ENCODE data around the gene GAS7.

GAS7 gene

DNA sequence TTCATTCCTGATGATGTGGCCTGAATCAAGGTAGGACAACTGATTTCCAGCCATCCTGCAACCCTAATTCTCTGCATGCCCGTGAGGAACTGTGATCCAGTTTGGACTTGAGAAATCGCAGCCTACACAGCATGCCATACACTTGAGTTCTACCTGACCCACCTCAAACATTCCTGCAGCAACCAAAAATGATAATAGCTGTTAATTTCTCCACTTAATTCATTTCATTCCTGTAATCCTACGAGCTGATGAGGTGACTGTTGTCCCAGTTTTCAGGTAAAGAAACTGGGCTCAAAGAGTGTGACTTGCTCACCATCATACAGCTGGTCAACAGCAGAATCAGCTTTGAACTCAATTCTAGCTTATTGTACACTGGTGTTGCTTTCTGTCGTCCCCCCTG, 2.2 kb upstream of the GAS7 start:
- DNase-seq (ENCODE audit: low spot score) = no peak

DNA sequence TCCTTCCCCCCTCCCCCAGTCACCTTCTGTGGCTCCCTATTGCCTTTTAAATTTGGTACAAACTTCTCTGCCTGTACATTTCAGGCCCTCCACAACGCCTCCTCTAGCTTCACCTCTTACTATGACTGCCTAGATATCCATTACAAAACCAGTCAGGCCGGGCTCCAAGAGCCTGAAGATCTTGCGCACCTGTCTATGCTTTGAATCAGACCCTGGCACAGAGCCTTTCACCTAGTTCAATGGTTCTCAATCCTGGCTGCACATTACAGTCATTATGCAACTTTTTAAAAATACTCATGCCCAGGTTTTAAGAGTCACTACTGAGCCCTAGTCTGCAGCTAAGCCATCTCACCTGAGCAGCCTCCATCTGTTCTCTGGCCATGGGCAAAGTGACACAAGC, 1.6 kb upstream of the GAS7 start:
- DNase-seq (ENCODE audit: low spot score) = no peak

DNA sequence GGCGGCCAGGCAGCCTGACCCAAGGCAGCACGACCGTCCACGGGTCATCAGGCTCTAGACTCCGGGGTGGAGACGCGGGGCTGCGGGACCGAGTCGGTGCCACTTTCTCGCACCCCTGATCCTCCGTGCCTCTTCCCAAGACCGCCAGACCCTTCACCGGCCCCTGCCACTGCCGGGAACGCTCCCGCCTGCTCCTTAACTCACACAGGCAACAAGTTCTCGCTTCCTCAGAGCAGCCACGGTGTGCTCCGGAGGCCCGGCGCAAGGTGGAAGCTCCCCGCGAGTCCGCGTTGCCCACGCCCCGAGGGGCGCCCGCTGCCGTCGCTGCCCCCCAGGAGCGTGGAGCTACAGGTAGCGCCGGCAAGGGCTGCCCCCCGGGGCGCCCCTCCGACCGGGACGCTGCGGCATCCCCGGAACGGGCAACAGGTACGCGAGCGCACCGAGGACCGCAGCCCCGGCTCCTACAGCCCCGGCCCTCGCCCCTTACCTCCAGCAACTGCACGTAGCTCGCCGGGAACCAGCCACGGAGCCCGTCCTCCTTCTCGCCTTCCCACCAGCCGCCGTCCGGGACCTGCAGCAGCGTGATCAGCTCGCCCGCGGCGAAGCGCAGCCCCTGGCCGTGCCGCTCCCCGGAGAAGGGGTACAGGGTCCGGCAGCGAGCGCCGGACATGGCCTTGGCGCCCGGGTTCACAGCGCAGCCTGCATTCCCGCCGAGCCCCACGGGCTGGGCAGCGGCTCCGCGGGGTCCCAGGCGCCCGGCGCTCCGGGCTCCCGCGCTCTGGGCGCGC, 491 bp downstream of the GAS7 start:
- DNase-seq (ENCODE audit: low spot score) = no peak

DNA sequence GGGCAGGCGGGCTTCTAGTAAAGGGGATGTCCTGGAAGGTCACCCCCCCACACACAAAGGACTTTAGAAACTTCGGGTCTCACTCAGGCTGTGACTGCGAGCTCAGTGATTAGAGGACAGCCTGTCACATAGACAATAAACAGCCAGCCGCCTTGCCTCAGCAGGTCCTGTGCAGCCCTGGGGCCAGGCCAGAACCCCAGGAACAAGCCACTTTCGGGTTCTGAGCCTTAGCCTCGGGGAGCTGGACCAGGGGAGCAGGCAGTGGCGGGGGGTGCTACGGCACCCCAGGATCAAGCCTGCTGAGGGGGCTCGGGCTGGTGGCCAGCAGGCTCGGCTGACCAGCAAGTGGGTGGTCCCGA, 1.1 kb downstream of the GAS7 start:
- no peak for DNase-seq (ENCODE audit: low spot score)

DNA sequence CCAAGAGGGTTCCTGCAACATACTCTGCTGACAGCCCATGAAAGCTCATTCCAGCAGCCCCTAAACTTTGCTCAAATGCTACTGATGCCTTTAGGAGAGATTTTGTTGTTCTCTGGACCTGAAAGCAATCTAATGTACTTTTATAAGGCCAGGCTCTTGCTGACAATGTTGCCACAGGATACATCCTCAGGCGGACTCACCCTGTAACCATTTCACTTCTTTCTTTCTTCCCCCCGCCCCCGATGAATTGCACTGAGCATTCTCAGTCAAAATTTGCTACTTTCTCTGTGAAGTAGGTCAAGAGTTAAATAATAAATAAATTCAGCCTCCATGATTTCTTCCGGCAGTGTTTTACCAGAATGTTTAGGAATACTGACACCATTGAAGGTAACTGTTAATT, 1.5 kb downstream of the GAS7 start:
- no peak for DNase-seq (ENCODE audit: low spot score)

DNA sequence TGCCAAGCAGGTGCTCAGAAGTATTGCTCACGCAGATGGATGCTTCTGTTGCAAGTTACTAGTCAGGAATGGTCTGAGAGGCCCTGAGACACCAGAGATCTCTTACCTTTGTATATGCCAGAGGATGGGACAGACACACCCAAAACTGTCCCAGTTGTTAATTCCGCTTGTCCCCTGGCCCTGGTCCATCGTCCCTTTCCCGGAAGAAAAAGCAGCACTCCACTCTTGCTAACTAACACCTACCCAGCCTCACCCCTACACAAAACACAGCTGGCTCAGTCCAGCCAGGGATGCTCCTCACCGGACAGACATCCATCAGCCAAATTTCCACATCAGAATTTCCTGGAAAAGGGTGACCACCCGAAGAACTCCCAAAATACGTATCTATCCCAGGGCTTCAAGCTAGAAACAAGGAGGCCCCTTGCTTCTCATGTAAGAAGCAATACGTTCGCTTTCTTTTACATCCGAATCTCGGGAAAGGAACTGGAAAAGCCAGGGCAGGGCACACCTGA, 2.0 kb downstream of the GAS7 start:
- no peak for DNase-seq (ENCODE audit: low spot score)

DNA sequence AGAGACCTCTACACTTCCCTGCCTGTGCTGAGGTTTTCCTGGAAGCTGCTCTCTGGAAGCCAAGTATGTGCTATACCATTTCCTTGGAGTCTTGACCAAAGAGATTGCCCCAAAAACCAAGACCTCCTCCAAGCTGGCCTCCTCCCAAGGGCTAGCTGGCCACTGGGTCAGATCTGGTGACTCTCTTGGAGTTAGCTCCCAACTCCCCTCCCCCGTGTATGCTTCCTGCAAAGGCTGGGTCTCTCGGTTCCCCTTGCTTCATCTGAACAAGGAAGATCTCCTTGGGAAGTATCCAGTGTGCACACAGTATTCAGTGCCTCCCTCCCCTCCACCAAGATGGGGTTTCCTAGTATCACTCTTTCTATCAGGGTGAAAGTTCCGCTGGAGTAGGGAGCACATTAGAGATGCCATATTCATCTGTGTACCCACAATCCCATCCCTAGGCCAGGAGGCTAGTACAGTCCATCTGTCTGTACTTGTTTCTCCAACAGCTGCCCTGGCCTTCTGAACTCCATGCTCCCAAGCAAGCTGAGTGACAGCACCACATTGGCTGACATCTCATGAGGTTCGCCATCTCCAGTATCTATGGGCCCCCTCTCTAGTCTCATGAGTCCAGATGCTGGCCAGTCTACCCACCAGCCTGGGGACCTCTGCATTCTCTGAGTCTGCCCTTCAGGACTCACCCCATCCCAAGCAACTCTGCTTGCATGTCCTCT, 3.2 kb downstream of the GAS7 start:
- no peak for DNase-seq (ENCODE audit: low spot score)

DNA sequence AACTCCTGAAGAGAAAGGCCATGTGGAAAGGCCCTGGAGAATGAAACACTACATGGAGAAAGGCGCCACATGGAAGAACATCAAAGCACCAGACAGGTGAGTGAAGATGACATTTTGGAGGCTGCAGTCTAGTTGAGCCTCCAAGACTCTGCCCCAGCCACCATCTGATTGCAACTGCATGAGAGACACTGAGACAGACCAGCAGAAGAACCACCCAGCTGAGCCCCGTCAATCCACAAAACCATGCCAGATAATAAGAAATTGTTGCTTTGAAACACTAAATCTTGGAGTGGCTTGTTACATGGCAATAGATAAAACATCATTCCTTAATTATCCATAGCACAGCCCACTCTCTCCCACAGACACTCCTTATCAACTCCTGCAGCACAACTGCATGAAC, 4.8 kb downstream of the GAS7 start:
- DNase-seq (ENCODE audit: low spot score) = no peak

DNA sequence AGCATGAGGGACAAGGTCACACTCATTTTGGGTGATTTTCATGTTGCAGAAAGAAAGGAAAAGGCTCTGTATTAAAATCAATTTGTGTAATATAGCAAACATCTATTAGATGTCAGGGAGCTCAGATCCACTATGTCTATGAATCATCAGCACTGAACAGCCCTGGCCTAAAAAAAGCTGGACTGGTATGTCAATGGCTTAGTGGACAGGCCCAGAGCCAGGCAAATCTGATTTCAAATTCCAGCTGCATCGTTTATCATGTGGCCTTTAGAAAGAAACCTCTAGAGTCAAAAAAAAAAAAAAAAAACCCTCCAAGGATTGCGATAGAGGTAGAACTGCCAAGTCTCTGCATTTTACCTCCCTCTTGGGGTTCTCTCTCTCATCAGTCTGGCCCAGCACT, 5.4 kb downstream of the GAS7 start:
- DNase-seq (ENCODE audit: low spot score) = peak; percentile 37

DNA sequence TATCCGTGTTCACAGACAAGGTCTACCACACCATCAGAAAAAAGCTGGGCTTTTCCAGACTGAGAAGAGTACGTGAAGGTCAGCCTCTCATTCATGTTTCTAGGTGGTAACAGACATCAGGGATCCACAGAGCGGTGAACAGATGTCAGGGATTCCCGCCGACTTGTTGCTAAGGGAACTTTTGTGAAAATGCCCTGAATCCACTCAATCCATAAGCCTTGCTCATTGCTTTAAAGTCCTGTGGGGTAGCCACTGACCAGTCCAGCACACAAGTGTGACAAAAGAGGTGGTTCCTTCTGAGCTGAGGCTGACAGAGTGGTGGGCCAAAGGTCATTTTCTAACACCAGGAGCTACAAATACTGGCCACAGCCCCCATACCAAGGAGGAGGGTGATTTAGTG, 5.9 kb downstream of the GAS7 start:
- no peak for DNase-seq (ENCODE audit: low spot score)

DNA sequence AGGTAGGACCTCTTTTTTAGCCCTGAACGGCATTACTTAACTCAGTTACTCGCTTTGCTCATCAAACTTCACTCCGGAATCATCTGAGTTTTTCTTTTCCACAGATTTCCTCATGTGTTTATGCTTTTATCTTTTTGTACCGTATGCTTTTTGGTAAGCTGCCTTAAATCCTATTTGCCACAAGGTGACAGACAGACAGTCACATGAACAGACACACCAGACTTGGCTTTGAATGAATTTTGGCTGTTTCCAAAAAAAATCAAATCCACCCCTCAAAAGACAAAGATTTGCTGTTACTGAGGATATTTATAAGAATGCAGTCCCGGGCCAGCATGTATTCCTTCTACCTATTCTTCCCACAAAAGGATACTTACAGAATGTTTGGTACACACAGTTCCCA, 10.9 kb downstream of the GAS7 start:
- DNase-seq (ENCODE audit: low spot score) = no peak

DNA sequence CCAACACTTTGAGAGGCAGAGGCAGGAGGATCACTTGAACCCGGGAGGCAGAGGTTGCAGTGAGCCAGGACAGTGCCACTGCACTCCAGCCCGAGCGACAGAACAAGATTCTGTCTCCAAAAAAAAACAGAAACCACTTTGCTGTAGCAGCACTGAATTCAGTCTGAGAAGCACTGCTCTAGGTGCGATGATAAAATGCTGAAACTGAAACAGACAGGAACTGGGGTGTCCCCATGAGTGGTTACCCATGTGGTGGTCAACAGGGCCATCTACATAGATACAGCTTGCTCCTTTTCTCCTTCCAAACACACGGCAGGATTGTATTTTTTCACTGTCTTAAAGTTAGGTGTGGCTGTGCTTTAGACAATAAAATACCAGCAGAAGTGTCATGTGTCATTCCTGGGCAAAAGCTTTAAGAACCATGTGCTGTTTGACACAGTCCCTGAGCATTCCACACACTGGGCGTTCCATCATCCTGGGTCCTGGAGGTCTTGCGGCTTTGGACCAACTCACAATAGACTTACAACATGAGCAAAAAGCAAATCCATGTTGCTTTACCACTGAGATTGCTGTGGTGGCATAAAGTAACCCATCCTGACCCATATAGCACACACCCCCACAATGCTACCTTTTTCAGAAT, 11.5 kb downstream of the GAS7 start:
- DNase-seq (ENCODE audit: low spot score) = no peak

DNA sequence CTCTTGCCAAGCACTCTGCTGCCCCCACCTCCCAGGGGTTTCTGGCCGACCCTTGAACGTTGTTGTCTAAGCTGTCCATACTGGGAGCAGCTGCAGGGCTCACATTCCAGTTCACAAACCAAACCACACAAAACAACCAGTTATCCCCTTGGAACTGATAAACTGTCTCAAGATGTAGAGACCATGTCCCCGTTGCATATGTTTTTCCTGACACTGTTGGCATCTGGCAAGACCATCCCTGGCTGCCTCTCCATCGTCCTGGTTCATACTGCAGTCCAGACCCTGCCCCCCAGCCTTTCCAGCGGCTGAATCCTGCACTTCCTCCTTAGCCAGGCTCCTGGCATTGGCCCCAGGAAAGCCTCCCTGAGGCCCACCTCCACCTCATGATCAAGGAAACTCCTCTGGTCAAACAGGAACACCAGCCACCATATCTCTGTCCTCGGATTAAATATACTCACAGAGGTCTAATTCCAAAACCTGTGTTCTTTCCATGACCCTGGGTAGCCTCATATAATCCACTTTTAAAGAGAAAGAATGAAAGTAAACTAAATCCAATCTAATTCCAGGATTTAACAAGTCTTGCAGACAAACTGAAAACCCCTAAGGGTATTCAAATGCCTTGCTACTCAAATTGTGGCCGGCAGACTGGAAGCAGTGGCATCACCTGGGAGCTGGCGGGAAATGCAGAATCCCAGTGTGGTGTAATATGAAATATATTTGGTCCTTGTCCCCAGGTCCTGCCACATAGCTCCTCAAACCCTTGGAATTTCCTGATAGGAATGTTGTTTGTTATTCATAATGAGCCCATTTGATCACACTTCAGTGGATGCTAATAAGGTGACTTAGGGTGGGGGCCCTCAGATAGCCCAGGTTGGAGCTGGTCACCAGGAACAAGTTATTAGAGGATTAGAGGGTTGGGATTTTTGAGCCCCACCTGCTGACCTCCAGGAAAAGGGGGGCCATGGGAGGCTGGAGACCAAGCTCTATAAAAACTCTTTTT, 14.2 kb downstream of the GAS7 start:
- DNase-seq (ENCODE audit: low spot score) = no peak

DNA sequence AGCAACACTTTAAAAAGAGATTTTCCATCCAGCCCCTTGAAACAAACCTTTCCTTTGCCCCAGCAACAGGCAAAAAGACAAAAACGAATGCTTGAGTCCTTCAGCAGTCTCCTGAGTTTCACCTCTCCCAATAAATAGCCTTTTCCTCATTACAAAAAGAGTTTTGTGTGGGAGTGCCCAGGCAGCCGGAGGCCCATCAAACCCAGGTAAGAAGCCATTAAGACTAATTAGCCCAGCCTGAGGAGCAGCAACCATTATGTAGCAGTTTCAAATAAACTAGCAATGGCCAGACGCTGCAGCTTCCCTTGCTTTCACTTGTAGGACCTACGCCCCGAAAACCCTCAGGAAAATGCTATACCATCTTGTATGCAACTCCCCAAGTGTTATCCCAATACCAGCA, 15.6 kb downstream of the GAS7 start:
- DNase-seq (ENCODE audit: low spot score) = no peak

DNA sequence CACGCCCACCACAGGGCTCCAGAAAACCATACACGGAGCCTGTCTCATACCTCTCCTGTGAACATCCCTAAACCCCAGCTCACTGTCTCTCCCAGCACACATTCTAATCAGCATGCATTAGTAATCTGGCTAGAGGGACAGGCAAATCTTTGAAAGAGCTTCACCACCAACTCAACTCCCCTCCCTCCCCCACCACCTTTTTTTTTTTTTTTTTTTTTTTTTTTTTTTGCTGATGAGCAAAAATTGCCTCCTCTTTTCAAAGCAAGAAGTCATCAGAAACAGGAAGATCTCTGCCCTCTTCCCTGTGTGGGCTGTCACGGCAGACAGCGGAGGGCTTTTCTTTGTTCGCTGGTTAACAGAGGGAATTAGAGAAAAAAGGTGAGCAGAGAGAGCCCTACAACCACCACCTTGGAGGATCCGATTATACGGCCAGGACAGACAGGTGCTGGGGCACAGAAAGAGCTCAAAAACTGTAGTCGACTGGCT, 19.9 kb downstream of the GAS7 start:
- no peak for DNase-seq (ENCODE audit: low spot score)

DNA sequence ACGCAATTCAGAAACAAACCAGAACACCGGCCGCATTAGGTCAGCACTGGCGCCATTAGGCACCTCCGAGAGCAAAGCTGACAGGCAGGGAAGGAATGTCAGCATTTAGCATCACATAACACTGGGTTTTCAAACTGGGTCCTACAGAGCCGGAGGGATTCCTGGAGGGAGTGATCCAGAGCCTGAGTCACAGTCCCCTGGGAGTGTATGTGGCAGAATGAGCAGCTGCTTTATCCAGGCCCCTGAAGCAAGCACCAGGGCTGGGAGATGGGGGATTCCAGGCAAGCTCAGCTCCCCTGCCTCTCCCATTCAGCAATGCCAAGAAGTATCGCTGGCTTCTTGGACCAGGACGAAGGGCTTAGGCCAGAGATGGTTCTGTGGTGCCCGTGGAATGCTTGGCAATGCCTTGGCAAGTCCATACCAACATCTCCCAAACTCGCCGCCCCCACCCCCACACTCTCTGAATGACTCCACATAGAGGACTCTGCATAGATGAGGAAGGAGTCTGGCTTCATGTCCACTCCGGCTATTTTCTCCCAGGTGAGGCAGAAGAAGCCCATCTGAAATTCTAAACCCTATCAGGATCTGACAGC, 20.4 kb downstream of the GAS7 start:
- no peak for DNase-seq (ENCODE audit: low spot score)

DNA sequence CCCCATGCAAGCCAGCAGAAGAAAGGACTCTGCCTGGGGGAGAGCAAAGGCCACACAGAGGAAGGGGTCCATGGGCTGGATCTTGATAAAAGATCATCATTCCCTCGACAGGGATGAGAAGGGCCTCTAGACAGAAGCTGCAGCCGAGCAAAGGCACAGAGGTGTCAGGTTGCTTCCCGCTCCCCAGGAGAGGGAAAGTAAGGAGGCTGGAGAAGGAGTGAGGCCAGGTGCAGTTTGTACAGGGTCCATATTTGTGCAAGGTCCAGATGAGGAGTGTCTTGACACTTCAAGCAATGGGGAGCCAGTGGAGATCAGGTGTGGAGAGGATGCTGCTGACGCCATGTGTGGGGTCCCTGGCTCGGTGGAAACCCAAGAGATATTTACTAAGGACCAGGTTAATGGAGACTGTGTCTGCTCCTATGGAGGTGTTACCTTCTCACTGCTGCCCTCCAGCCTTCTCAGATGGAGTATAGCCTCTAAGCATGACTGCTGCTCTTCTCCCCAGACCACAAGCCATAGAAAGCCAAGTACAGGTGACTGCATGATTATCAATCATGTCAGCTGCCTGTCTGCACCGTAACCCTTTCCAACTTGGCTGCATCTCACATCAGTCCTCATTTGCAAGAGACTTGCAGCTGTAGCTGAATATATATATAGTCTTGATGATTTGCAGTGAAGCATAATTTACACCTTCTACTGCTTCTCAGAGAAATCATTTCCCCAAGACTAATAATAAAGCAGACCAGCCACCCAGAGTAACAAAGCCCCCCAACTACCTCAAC, 21.1 kb downstream of the GAS7 start:
- DNase-seq (ENCODE audit: low spot score) = no peak

DNA sequence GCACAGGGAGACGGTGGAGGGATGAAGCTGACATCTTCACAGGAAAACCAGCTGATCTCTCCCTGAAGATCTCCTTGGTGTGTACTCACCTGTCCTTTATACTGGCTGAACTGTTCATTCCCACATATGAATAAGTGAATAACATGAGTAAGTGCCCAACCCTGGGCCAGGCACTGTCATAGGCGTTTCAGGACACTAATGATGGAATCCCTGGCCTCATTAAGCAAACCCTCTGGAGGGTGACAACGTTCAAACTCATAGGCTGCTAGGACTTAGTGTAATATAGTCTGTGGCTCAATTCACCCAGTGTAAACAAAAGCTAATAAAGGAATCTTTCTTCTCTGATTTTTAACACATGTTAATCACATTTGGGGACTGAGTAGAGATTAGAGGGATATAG, 24.5 kb downstream of the GAS7 start:
- no peak for DNase-seq (ENCODE audit: low spot score)

DNA sequence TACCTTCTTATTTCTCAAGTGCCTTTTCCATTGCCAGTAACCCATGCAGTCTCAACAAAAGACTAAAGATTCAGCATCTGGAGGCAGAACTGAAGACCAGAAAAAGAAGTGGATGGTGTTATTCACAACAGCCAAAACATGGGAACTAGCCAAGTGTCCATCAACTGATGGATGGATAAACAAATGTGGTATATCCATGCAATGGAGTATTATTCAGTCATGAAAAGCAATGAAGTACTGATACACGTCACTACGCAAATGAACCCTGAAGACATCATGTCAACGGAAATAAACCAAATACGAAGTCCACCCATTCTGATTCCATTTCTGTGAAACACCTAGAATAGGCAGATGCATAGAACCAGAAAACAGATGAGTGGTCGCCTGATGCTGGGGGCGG, 25.6 kb downstream of the GAS7 start:
- DNase-seq (ENCODE audit: low spot score) = no peak

DNA sequence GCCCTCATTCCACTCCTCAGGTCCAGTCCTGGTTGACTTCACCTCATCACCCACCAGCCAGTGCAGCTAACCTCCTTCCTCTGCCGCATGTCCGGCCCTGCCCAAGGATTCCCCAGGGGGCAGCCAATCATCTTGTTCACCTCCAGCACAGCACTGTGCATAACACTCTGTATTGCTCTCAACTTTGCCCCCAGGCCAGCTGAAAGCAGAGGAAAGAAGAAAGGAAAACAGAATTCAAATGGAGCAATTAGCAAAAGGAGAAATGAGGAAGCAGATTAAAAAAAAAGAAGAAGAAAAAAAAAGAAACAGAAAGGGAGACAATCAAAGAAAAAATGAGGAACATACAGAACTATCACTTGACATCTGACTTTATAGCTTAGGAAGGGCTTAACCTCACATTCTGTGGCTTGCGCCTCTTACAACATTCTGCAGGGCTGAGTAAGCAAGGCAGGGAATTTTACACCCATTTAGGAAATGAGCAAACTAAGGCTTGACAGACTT, 26.1 kb downstream of the GAS7 start:
- no peak for DNase-seq (ENCODE audit: low spot score)

Measured in AG08396 (cell line).